OCI-LY7 (cell line): ENCODE measurements around the gene CDKAL1. TPM values are rescaled to one million over a fixed set of nuclear protein-coding genes. Genes with fewer than 3 reads are reported as not detected.

Experiments
- BruUV-seq: library from RNA; stranded (reverse); fragments of 400-500 nt; replicated peaks from 2 replicates; lab custom pipeline; 2021; lab: Mats Ljungman, UMichigan
- CTCF ChIA-PET: fragments of 300-600 bp; sonication (Branson Sonifier 250); formaldehyde crosslinking; loops from one replicate; lab custom pipeline; 2022; ENCODE audit warnings: antibody characterized with exemption; ENCODE audit not compliant: unreplicated experiment; lab: Charles Lee
- POLR2A ChIA-PET: fragments of 300-600 bp; sonication (Branson Sonifier 250); formaldehyde crosslinking; loops from one replicate; lab custom pipeline; 2022; ENCODE audit warnings: antibody characterized with exemption; lab: Charles Lee
- DNase-seq: peaks from one replicate; pipeline ENCODE4 v3.0.0-alpha.2; 2015; ENCODE audit warnings: low spot score
- H2AFZ ChIP-seq: fragments of 200-600 bp; sonication (generic), shearing (Covaris generic); 2 replicates; pipeline ENCODE4 v1.6.1; 2014; ENCODE audit warnings: mild to moderate bottlenecking, antibody characterized with exemption, low read length, moderate library complexity
- H3K27ac ChIP-seq: fragments of 200-600 bp; sonication (generic); 2 replicates; pipeline ENCODE4 v1.5.1; 2014; ENCODE audit warnings: mixed run types, low read depth, mild to moderate bottlenecking, moderate library complexity, low read length, inconsistent platforms; ENCODE audit not compliant: poor library complexity, severe bottlenecking
- H3K36me3 ChIP-seq: fragments of 200-600 bp; sonication (generic); 2 replicates; pipeline ENCODE4 v1.6.1; 2014; ENCODE audit warnings: mild to moderate bottlenecking, antibody characterized with exemption, low read length, moderate library complexity, mixed read lengths; ENCODE audit not compliant: insufficient read depth
- H3K4me1 ChIP-seq: fragments of 200-600 bp; sonication (generic); 2 replicates; pipeline ENCODE4 v1.5.1; 2014; ENCODE audit warnings: mild to moderate bottlenecking, low read length; ENCODE audit not compliant: insufficient read depth, poor library complexity, severe bottlenecking
- H3K4me2 ChIP-seq: fragments of 200-600 bp; sonication (generic); 2 replicates; pipeline ENCODE4 v1.6.1; 2014; ENCODE audit warnings: mild to moderate bottlenecking, low read length
- H3K4me3 ChIP-seq: fragments of 200-600 bp; sonication (generic); 2 replicates; pipeline ENCODE4 v1.5.1; 2014; ENCODE audit warnings: mild to moderate bottlenecking, low read depth, low read length; ENCODE audit not compliant: poor library complexity, severe bottlenecking
- H3K79me2 ChIP-seq: fragments of 200-600 bp; sonication (generic); 2 replicates; pipeline ENCODE4 v1.6.1; 2016; ENCODE audit warnings: low read depth, mild to moderate bottlenecking, low read length, moderate library complexity, mixed read lengths; ENCODE audit not compliant: insufficient read depth
- H3K9me2 ChIP-seq: fragments of 200-600 bp; sonication (generic); 2 replicates; pipeline ENCODE4 v1.6.1; 2016; ENCODE audit warnings: mild to moderate bottlenecking, low read length, mixed read lengths; ENCODE audit not compliant: insufficient read depth
- H3K9me3 ChIP-seq: fragments of 200-600 bp; sonication (generic); 2 replicates; pipeline ENCODE4 v1.6.1; 2014; ENCODE audit warnings: mild to moderate bottlenecking, mixed run types, low read length, mixed read lengths
- H4K20me1 ChIP-seq: fragments of 200-600 bp; sonication (generic); 2 replicates; pipeline ENCODE4 v1.6.1; 2014; ENCODE audit warnings: mild to moderate bottlenecking, antibody characterized with exemption, low read length, moderate library complexity, mixed read lengths; ENCODE audit not compliant: insufficient read depth
- EZH2phosphoT487 ChIP-seq: fragments of 200-600 bp; sonication (generic); IDR thresholded peaks from 2 replicates; pipeline ENCODE4 v1.6.1; 2018; ENCODE audit warnings: low read depth, borderline replicate concordance, mild to moderate bottlenecking, mixed run types, antibody characterized with exemption, low read length, moderate library complexity, mixed read lengths
- intact Hi-C: fragments of 100-400 bp; cut with micrococcal nuclease; formaldehyde crosslinking; loops from one replicate; pipeline ENCODE4 v1.10.0; 2022; ENCODE audit not compliant: unreplicated experiment
- total RNA-seq, 2 experiments: library from RNA; depleted of rRNA in 1 of 2; stranded (reverse); fragments of >200 nt in 1 of 2; shearing (Covaris generic) in 1 of 2; gene quantifications; 2 replicates each; pipeline ENCODE4 v1.2.3, GENCODE V29; 2014 to 2022
- TF ChIP-seq, protein P1 (sequence below): fragments of 200-600 bp; sonication (generic); conservative IDR thresholded peaks from 2 replicates; pipeline ENCODE4 v1.5.1; 2014; ENCODE audit warnings: mild to moderate bottlenecking, antibody characterized with exemption, low read length, moderate library complexity, mixed read lengths

Gene CDKAL1
- total RNA-seq, 2 experiments from 2014 or later = 19.9 to 21.1 TPM

DNA sequence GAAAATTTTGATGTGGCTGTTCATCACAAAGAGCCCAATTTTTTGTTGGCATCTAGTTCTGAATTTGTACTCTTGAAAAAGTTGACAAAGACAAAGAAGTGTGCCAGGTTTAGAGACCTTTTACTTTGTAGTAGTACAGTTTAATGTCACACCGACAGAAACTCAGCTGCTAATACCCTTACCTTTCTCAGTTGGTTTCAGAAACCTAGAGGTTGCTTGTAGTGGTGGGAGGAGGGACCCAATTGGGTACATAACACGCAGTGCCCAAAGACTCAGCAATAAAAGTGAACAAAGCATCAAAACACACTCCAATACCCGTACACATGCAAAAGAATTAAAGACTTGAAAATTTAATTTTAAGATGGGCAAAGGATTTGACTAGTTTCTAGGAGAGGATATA lies 203.7 kb downstream of the CDKAL1 start:
- Histone ChIP-seq H4K20me1 (no peaks in the 10 kb centered on the region), H3K36me3 (no peaks in the 10 kb centered on the region), H3K4me3 (no peak overlapping the region), H3K79me2 (no peaks in the 10 kb centered on the region), H3K27ac (no peak overlapping the region), H3K4me1 (no peaks in the 10 kb centered on the region), H2AFZ (no peak overlapping the region), H3K9me3 (no peaks in the 10 kb centered on the region), H3K9me2 (no peaks in the 10 kb centered on the region), H3K4me2 (no peak overlapping the region)
- intact Hi-C loops = no loop called here
- CTCF ChIA-PET = no interaction called here
- DNase-seq = no peak
- TF ChIP-seq, protein P1, sequence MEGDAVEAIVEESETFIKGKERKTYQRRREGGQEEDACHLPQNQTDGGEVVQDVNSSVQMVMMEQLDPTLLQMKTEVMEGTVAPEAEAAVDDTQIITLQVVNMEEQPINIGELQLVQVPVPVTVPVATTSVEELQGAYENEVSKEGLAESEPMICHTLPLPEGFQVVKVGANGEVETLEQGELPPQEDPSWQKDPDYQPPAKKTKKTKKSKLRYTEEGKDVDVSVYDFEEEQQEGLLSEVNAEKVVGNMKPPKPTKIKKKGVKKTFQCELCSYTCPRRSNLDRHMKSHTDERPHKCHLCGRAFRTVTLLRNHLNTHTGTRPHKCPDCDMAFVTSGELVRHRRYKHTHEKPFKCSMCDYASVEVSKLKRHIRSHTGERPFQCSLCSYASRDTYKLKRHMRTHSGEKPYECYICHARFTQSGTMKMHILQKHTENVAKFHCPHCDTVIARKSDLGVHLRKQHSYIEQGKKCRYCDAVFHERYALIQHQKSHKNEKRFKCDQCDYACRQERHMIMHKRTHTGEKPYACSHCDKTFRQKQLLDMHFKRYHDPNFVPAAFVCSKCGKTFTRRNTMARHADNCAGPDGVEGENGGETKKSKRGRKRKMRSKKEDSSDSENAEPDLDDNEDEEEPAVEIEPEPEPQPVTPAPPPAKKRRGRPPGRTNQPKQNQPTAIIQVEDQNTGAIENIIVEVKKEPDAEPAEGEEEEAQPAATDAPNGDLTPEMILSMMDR = no peak
- no peak for TF ChIP-seq EZH2phosphoT487
- POLR2A ChIA-PET = no interaction called here
- no TSS peak for BruUV-seq

GRCh38 chr6:20740088-20740487 lies 205.8 kb downstream of the CDKAL1 start:
- no peak for DNase-seq
- no TSS peak for BruUV-seq
- no peak overlapping the region for H3K4me3 ChIP-seq
- no peak overlapping the region for H3K27ac ChIP-seq
- H3K36me3 ChIP-seq = no peaks in the 10 kb centered on the region
- POLR2A ChIA-PET = interaction anchor here (0.7 kb wide), 1 partner anchor 12 kb away, joined by 3 read pairs; no protein-coding TSS in a partner anchor
- TF ChIP-seq, protein P1 = no peak
- no peak for TF ChIP-seq EZH2phosphoT487
- no peaks in the 10 kb centered on the region for H3K9me3 ChIP-seq
- H3K4me2 ChIP-seq = no peak overlapping the region
- 0 out of 2 replicates have a peak, but pooled peaks cover 4% of the 10 kb centered on the region for H4K20me1 ChIP-seq
- H2AFZ ChIP-seq = no peak overlapping the region
- no peaks in the 10 kb centered on the region for H3K9me2 ChIP-seq
- CTCF ChIA-PET = no interaction called here
- no peaks in the 10 kb centered on the region for H3K79me2 ChIP-seq
- no peaks in the 10 kb centered on the region for H3K4me1 ChIP-seq
- intact Hi-C loops = no loop called here

DNA sequence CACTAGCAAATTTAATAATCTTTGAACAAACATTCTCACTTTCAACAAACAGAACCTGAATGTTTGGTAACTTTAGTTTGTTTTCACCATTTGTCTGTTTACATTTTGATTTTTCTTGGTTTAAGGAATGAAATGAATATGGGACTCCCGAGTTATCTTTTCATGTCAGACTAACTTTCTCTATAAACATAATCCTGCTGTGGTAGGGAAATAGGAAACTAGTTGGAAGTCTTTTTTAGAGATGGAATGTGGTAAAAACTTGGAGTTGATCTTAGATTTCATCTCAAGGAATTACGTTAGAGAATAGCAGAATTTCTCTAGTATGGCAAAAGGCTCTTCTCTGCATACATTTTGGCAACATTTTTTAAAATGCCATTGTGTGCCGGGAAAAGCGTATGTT lies 206.5 kb downstream of the CDKAL1 start:
- Histone ChIP-seq H4K20me1 (0 out of 2 replicates have a peak, but pooled peaks cover 4% of the 10 kb centered on the region), H2AFZ (no peak overlapping the region), H3K79me2 (no peaks in the 10 kb centered on the region), H3K27ac (no peak overlapping the region), H3K9me3 (no peaks in the 10 kb centered on the region), H3K4me3 (no peak overlapping the region), H3K36me3 (no peaks in the 10 kb centered on the region), H3K4me1 (no peaks in the 10 kb centered on the region), H3K9me2 (no peaks in the 10 kb centered on the region), H3K4me2 (no peak overlapping the region)
- BruUV-seq = no TSS peak
- intact Hi-C loops = no loop called here
- POLR2A ChIA-PET = interaction anchor here (0.8 kb wide), 1 partner anchor 136 kb away, joined by 3 read pairs; no protein-coding TSS in a partner anchor
- TF ChIP-seq EZH2phosphoT487 = no peak
- TF ChIP-seq, protein P1 = no peak
- DNase-seq = no peak
- CTCF ChIA-PET = no interaction called here
